ENCODE measurements around the gene WNT11. TPM values are rescaled to one million over a fixed set of nuclear protein-coding genes. Genes with fewer than 3 reads are reported as not detected.

WNT11 gene
- total and polyA plus RNA-seq, 7 donors: 4.5 to 13.0 (median 6.5) TPM

DNA sequence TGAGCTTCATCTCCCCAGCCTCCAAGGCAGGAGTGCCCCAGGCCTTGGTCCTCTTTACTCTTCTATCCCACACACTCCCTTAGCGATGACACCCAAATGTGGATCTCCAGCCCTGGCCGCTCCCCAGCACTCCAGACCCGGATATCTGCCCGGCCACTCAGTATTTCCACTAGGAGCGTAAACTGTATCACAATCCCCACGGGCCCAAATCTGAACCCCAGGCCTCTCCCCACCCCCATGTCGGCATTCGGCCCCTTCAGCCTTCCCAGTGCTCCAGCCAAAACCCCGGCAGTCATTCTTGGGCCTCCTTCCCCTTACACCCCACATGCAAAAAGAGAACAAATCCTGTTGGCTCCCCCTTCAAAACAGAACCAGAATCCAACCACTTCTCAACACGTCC, 20.8 kb downstream of the WNT11 start:
- Histone ChIP-seq H3K27ac (peak overlapping the region; percentile 88), H3K27me3 (ENCODE audit: insufficient read depth in 3 of 3, low read length in 2 of 3) (no peaks in the 10 kb centered on the region), H3K4me3 (no peak overlapping the region), H3K4me1 (peaks cover 21% of the 10 kb centered on the region), H3K36me3 (ENCODE audit: insufficient read depth in 1 of 2, low read depth in 1 of 2) (peaks cover 0 to 13% of the 10 kb centered on the region in 2 donors), H3K9me3 (no peaks in the 10 kb centered on the region)
- DNase-seq: no peak
- peak in 1 of 4 donors; percentile 0 for ATAC-seq
- WGBS, 3 donors: 39 to 58% (median 39%) methylated on average over 10 of the region's 10 CpGs
- intact Hi-C loops (cut with DNase I): no loop called here
- TF ChIP-seq, protein P1, sequence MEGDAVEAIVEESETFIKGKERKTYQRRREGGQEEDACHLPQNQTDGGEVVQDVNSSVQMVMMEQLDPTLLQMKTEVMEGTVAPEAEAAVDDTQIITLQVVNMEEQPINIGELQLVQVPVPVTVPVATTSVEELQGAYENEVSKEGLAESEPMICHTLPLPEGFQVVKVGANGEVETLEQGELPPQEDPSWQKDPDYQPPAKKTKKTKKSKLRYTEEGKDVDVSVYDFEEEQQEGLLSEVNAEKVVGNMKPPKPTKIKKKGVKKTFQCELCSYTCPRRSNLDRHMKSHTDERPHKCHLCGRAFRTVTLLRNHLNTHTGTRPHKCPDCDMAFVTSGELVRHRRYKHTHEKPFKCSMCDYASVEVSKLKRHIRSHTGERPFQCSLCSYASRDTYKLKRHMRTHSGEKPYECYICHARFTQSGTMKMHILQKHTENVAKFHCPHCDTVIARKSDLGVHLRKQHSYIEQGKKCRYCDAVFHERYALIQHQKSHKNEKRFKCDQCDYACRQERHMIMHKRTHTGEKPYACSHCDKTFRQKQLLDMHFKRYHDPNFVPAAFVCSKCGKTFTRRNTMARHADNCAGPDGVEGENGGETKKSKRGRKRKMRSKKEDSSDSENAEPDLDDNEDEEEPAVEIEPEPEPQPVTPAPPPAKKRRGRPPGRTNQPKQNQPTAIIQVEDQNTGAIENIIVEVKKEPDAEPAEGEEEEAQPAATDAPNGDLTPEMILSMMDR (IDR thresholded peaks at IDR 0.05): no peak

- DNase-seq (no peak), ATAC-seq (no peak)
- H3K9me3 ChIP-seq: no peaks in the 10 kb centered on the region
- WGBS, 3 donors: 59 to 85% (median 70%) methylated on average over 6 to 7 of the region's 7 CpGs
- no peaks in the 10 kb centered on the region for H3K27me3 ChIP-seq (ENCODE audit: insufficient read depth in 3 of 3, low read length in 2 of 3)
- intact Hi-C loops (cut with DNase I): no loop called here
- H3K4me1 ChIP-seq: peaks cover 21% of the 10 kb centered on the region
- peak overlapping the region; percentile 88 for H3K27ac ChIP-seq
- H3K36me3 ChIP-seq (ENCODE audit: insufficient read depth in 1 of 2, low read depth in 1 of 2): peaks cover 0 to 4% of the 10 kb centered on the region in 2 donors
- no peak overlapping the region for H3K4me3 ChIP-seq
- TF ChIP-seq, protein P1 (IDR thresholded peaks at IDR 0.05): no peak
Measured at GRCh38 chr11:76184551-76184993, 21.7 kb downstream of the WNT11 start.

GRCh38 chr11:76181371-76181770, 24.9 kb downstream of the WNT11 start:
- no peak for ATAC-seq
- intact Hi-C loops (cut with DNase I): no loop called here
- Histone ChIP-seq H3K27me3 (ENCODE audit: insufficient read depth in 3 of 3, low read length in 2 of 3) (no peaks in the 10 kb centered on the region), H3K4me3 (no peak overlapping the region), H3K36me3 (ENCODE audit: insufficient read depth in 1 of 2, low read depth in 1 of 2) (no peaks in the 10 kb centered on the region), H3K4me1 (peaks cover 21% of the 10 kb centered on the region), H3K27ac (no peak overlapping the region), H3K9me3 (no peaks in the 10 kb centered on the region)
- DNase-seq: no peak
- TF ChIP-seq, protein P1 (IDR thresholded peaks at IDR 0.05): no peak
- WGBS, 3 donors: 91 to 94% (median 91%) methylated on average over 15 of the region's 15 CpGs

- TF ChIP-seq, protein P1 (IDR thresholded peaks at IDR 0.05): no peak
- Histone ChIP-seq H3K27ac (no peak overlapping the region), H3K4me1 (peaks cover 3% of the 10 kb centered on the region), H3K27me3 (ENCODE audit: insufficient read depth in 3 of 3, low read length in 2 of 3) (no peaks in the 10 kb centered on the region), H3K9me3 (no peaks in the 10 kb centered on the region), H3K36me3 (ENCODE audit: insufficient read depth in 1 of 2, low read depth in 1 of 2) (no peaks in the 10 kb centered on the region), H3K4me3 (no peak overlapping the region)
- DNase-seq (no peak), ATAC-seq (no peak)
- 81 to 89% (median 81%) methylated on average over 12 to 13 of the region's 13 CpGs for whole genome bisulfite sequencing, 3 donors
- intact Hi-C loops (cut with DNase I): no loop called here
Measured at GRCh38 chr11:76179147-76179546, 27.2 kb downstream of the WNT11 start.

DNA sequence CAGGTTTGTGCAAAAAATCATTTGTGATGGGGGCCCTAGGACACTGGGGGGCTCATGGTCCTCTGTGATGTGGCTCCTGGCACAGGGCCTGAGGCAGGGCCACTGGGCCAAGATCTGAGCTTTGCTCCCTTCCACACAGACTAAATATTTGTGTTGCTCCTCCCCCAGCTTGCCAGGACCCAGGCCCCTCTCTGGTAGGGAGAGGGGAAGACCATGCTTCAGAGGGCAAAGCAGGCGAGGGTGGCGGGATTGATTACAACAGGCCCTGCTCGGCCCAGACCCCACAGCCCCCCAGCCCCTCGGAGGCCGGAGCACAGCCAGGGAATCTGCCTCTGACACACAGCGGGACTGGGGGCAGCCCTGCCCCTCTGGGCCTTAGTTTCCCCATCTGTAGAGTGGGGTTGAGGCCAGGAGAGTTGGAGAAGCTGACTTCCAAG, 29.0 kb downstream of the WNT11 start:
- Histone ChIP-seq H3K9me3 (no peaks in the 10 kb centered on the region), H3K27ac (no peak overlapping the region), H3K4me3 (no peak overlapping the region), H3K4me1 (no peaks in the 10 kb centered on the region), H3K36me3 (ENCODE audit: insufficient read depth in 1 of 2, low read depth in 1 of 2) (no peaks in the 10 kb centered on the region), H3K27me3 (ENCODE audit: insufficient read depth in 3 of 3, low read length in 2 of 3) (no peaks in the 10 kb centered on the region)
- ATAC-seq: no peak
- TF ChIP-seq, protein P1 (IDR thresholded peaks at IDR 0.05): no peak
- DNase-seq: no peak
- intact Hi-C loops (cut with DNase I): no loop called here
- WGBS, 3 donors: 93 to 97% (median 94%) methylated on average over 6 of the region's 6 CpGs
